GM19463 (cell line): Measurements from ENCODE around the gene RBMXL2.

Source experiments
- ATAC-seq: cut with Tn5 transposase; IDR thresholded peaks from one replicate; pipeline ENCODE4 v1.9.1; 2021; ENCODE audit warnings: mild to moderate bottlenecking, moderate library complexity; ENCODE audit not compliant: unreplicated experiment

The RBMXL2 gene

GRCh38 chr11:7088921-7089320 is at the start of gene RBMXL2:
Gene RBMXL2, plus strand, starts transcription at chr11:7088998. Its CDS starts 123 bp downstream, at chr11:7089121.
- ATAC-seq: no peak

- ATAC-seq: no peak
Measured at GRCh38 chr11:7046474-7047175, 42.2 kb upstream of the RBMXL2 start.

GRCh38 chr11:7050191-7050590 is 38.6 kb upstream of the RBMXL2 start:
- no peak for ATAC-seq

GRCh38 chr11:7056828-7057513 is 31.8 kb upstream of the RBMXL2 start:
- ATAC-seq: no peak

- ATAC-seq: no peak
Measured at GRCh38 chr11:7057641-7058040, 31.2 kb upstream of the RBMXL2 start.

GRCh38 chr11:7060868-7061267 is 27.9 kb upstream of the RBMXL2 start:
- ATAC-seq: no peak

- no peak for ATAC-seq
Measured at GRCh38 chr11:7062534-7062933, 26.3 kb upstream of the RBMXL2 start.

- no peak for ATAC-seq
Measured at GRCh38 chr11:7072401-7073028, 16.3 kb upstream of the RBMXL2 start.

- ATAC-seq: no peak
Measured at GRCh38 chr11:7077101-7077500, 11.7 kb upstream of the RBMXL2 start.

GRCh38 chr11:7079545-7080135 is 9.2 kb upstream of the RBMXL2 start:
- no peak for ATAC-seq

- no peak for ATAC-seq
Measured at GRCh38 chr11:7080900-7081299, 7.9 kb upstream of the RBMXL2 start.

- ATAC-seq: no peak
Measured at GRCh38 chr11:7081441-7081840, 7.4 kb upstream of the RBMXL2 start.

- ATAC-seq: no peak
Measured at GRCh38 chr11:7089328-7090251, 792 bp downstream of the RBMXL2 start.

GRCh38 chr11:7098235-7098832 is 9.5 kb downstream of the RBMXL2 start:
- ATAC-seq: peak; percentile 86

GRCh38 chr11:7115780-7116179 is 27.0 kb downstream of the RBMXL2 start:
- no peak for ATAC-seq

GRCh38 chr11:7116370-7116769 is 27.6 kb downstream of the RBMXL2 start:
- ATAC-seq: no peak

- ATAC-seq: no peak
Measured at GRCh38 chr11:7138051-7138450, 49.3 kb downstream of the RBMXL2 start.
